GM19395 (cell line): ENCODE results near the gene DLGAP5.

ENCODE experiments used
- ATAC-seq: cut with Tn5 transposase; IDR thresholded peaks from one replicate; pipeline ENCODE4 v1.9.1; 2021; ENCODE audit warnings: mild to moderate bottlenecking, moderate library complexity; ENCODE audit not compliant: unreplicated experiment

Gene DLGAP5, protein sequence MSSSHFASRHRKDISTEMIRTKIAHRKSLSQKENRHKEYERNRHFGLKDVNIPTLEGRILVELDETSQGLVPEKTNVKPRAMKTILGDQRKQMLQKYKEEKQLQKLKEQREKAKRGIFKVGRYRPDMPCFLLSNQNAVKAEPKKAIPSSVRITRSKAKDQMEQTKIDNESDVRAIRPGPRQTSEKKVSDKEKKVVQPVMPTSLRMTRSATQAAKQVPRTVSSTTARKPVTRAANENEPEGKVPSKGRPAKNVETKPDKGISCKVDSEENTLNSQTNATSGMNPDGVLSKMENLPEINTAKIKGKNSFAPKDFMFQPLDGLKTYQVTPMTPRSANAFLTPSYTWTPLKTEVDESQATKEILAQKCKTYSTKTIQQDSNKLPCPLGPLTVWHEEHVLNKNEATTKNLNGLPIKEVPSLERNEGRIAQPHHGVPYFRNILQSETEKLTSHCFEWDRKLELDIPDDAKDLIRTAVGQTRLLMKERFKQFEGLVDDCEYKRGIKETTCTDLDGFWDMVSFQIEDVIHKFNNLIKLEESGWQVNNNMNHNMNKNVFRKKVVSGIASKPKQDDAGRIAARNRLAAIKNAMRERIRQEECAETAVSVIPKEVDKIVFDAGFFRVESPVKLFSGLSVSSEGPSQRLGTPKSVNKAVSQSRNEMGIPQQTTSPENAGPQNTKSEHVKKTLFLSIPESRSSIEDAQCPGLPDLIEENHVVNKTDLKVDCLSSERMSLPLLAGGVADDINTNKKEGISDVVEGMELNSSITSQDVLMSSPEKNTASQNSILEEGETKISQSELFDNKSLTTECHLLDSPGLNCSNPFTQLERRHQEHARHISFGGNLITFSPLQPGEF

DNA sequence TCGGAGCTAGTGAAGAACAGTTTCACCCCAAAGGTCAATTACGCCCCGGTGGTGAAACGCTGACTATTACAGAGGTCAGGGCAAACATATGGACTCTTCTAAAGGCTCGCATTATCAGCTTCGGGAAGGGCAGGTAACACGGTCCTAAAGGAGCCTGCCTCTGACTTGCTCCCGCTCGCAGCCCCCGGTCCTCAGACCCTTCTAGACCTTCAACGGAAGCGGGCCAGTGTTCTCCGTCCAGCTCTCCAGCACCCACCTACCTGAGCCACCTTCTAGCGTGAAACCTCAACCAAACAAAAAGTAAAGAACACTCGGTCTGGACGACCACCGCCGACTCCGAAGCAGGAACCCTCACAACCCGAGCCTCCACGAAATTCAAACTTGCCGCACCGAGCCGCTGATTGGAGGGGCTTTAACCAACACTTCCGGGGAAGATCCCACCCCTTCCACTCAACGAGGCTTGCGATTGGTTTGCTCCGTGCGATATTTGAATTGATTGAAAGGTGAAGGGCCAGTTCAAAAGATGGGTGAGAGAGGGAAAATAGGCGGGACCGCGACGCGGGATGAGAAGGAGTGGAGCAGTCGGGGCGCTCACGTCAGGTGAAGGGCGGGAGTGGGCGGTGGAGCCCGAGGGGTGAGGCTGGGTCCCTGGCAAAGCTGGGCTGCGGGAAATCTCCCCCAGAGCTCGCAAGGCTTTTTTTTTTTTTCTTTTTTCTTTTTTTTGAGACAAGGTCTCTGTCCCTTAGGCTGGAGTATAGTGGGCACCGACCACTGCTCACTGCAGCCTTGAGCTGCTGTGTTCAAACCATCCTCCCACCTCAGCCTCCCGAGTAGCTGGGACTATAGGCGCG is at the start of gene DLGAP5:
DLGAP5 (minus strand) TSS at position 383 of the 851 bp plus-strand sequence. CDS start 2,406 bp downstream, outside the sequence.
- ATAC-seq = peak; percentile 97

DNA sequence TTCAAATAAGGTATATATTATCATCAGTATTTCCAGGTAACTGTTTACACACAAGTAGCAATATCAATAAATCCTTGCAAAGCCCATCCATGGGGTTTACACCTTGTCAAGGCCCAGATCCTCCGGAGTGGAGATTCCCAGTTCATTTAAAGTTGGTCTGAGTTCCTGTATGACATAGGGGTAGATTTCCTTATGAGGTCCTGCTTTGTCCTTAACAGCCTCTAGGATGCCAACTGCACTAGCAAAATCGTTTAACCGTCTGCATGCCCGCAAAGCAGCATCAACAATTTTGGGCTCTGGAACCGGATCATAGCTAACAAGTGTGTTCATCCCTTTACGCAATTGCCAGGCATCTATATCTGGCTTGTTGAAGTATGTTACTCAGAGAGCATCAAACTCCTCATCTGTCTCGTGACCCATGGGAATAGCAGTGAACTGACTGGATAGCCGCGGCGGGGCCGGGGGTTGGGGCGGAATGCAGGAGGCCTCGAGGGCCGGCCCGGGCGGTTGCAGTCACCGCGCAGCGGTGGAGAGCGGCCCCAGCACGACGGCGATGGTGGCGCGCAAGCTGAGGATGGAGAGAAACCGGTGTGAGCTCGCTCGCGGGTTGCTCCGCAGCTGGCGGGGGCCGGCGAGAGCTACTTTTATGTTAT is 49.3 kb upstream of the DLGAP5 start:
- no peak for ATAC-seq

DNA sequence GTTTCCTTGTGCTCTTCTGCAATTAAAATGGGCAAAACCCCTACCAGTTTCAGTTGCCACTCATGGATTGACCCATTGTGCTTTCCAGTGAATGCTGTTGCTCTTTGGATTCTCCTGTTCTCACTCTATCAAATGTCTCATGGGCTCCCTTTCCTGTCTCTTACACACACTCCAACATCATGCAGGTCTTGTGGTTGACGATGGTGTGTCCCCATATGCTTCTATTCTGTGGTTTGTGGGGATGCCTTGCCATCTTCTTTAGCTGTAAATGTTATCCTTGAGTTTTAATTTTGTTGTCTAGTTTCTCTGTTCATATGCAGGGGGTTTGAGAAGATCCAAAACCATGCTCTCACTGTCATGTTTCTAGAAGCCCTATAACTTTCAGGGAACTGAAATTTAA is 47.9 kb upstream of the DLGAP5 start:
- ATAC-seq = no peak

DNA sequence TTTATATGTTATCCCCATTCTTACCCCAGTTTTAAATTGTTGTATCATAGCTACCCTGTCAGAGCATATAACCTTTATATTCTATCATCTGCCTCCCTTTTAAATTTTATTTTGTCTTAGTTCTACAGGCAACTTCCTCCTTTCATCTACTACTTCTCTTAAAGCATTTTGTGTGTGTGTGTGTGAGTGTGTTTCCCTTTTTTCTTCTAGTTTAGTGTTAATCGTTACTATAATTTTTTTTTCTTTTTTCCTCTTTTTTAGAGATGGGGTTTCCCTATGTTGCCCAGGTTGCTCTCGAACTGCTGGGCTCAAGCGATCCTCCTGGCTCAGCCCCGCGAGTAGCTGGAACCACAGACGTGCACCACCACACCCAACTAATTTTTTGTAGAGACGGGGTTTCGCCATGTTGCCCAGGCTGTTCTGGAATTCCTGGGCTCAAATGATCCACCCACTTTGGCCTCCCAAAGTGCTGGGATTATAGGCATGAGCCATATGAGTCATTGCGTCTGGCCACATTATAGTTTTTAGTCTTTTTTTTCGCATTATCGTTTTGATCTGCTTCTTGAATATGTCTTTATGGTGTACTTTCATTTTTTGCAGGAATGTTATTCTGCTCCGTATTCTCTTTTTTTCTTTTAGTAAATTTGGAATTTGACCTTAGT is 46.8 kb upstream of the DLGAP5 start:
- no peak for ATAC-seq

DNA sequence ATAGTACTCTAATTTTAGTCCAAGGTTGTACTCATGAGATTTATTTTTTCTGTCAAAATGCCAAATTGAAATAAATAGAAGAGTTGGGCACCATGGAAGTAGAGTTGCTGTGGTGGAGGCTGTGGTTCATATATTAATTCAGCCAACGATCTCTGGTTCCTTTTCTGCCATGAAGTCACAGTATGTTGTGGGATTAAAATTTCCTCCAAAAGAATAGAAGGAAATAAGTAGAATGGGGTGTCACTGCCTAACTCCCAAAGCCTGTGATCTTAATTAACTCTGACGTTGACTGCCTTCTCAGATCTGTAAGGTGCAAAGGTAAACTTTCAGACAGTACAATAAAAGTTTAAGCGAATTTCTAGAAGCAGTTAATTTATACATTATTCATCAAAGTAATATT is 42.2 kb upstream of the DLGAP5 start:
- ATAC-seq = no peak

DNA sequence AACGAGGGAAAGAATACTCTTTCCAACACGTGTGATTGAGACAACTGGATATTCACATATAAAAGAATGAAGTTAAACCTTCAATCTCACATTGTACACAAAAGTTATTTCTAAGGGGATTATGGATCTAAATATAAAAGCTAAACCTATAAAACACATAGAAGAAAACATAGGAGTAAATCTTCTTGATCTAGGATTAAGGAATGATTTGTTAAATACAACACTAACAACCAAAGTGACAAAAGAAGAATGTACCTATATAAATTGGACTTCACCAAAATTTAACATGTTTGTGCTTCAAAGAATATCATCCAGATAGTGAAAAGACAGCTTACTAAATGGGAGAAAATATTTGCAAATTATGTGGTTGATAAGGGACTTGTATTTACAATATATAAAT is 36.9 kb upstream of the DLGAP5 start:
- no peak for ATAC-seq

DNA sequence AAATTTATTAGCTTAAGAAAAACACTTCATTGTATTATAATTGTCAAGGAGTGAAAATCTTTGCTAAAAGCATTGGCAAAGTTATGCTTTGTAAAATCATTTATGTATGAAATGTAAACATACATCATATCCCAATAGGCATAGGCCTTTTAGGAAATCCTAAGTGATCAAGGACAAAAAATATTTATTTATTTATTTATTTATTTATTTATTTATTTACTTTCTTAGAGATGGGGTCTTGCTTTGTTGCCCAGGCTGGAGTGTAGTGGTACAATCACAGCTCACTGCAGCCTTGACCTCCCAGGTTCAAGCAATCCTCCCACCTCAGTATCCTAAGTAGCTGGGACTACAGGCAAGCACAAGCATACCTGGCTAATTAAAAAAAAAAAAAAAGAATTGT is 32.0 kb upstream of the DLGAP5 start:
- no peak for ATAC-seq

DNA sequence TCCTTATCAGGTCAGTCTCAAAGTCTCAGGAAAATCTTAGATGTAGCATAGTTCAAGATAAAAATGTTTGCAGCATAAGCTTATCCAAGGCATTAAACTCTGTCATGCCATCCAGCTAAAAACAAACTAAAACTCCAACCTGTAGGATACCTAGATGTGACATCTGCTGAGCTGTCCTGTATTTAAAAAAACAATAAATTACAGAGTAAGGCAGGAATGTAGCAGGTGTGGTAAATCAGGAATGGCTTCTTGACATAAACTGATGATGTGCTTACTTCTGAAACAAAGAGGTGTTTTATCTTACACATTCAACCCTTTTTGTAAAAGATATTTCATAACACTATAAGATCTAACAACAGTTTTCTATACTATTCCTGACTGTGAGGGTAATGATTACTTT is 30.6 kb upstream of the DLGAP5 start:
- ATAC-seq = no peak

DNA sequence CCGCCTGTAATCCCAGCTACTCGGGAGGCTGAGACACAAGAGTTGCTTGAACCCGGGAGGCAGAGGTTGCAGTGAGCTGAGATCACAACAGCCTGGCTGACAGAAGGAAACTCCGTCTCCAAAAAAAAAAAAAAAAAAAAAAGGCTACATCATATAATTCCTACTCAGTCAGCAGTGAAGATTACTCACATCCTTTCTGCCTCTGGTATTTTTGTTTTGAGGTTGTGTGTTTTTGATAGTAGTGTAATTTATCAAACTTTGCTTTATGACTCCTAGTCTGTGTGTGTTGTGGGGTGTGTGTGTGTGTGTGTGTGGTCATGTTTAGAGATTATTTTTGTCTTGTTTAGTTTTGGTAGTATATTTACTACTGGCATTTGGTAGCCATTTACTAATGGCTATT is 29.8 kb upstream of the DLGAP5 start:
- ATAC-seq = no peak

DNA sequence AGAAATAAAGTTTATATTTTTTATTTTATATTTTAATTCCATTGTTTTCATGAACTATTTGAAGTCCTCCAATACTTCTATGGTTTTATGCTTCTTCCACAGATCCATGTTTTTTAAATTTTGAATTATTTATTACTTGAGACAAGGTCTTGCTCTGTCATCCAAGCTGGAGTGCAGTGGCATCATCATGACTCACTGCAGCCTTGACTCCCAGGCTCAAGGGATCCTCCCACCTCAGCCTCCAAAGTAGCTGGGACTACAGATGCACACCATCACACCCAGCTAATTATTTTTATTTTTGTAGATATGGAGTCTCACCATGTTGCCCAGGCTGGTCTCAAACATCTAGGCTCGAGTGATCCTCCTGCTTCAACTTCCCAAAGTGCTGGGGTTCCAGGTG is 28.8 kb upstream of the DLGAP5 start:
- ATAC-seq = no peak

DNA sequence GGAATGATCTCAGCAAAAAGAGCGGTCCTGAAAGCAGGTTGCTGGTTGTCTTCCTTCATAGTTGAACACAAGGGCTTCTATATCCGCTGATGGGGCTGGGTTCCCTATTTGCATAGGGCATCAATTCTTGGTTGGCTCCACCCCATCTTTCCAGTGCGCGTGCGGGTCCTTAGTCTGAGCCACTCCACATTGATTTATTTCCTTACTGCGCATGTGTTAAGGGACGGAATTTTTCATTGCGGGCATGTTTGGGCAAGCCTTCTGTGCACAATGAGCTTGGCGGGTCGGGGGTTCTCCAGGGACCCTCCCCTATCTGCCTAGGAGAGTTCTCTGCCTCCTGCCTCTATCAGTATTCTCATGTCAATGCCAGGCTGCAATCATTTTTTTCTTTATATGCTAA is 21.2 kb upstream of the DLGAP5 start:
- ATAC-seq = no peak

DNA sequence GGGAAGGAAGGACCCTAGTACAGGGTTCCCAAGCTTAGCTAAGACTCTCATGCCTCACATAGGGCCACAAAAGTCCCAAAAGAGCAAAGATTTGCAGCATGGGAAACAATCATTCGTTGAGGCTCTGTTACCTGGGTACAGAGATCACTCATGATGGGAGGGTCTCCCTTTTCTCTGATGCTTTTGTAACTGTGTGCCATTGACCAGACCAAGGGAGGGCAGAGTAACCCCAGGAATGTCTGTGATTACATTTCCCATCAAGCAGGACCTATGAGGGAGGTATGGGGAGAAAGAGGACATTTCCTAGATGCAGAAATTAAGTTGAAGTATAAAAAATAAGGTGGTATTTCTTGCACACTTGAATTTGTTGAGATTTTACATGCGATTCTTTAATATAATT is 16.4 kb upstream of the DLGAP5 start:
- no peak for ATAC-seq

DNA sequence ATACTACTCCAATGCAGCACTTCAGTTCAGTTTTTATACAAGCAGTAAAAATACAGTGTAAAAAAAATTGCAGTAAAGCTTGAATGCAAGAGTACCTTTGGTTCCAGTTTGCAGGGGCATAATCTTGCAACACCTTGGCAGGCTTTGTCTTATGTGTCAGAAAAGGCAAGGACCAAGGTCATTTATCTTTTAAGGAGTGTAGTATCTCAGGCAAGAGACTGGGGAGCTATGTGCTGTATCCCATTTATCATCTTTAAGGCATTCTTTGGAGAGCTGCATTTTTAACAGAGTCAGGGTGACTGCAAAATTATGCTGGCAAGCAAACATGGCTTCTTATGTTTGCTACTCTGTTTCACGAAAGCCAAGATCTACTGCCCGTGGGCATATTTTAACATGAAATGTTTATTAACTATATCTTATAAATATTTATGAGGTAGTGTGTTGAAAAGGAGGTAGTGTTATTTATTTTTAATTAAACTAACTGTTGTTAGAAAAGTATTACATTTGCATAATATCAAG is 14.8 kb upstream of the DLGAP5 start:
- ATAC-seq = no peak

DNA sequence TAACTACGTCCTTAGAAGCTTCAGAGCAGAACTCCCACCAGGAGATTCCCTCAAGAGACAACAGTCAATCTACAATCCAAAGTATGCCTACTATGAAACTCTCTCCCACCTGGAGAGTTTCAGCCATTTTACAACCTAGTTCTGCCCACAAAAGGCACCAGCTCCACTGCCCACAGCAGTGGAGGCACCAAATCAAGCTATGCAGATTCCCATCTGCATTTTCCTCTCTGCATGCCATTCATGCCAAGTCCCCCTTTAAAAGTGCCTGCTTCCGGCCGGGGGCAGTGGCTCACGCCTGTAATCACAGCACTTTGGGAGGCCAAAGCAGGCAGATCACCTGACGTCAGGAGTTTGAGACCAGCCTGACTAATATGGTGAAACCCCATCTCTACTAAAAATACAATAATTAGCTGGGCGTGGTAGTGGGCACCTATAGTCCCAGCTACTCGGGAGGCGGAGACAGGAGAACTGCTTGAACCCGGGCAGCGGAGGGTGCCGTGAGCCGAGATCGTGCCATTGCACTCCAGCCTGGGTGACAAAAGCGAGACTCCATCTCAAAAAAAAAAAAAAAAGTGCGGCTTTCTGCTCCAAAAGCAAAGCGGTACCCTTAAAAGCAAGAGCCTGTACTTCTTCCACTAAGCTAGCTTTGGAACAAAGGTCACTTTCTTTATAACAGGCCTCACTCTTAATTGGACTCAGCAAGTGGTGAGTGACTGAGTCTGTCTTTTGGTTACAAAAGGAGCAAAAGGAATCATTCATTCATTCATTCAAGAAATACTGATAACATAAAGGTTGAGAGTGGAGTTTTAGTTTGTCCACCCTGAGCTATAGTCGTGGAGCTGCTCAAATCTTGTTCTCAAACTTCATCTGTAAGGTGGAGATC is 10.1 kb upstream of the DLGAP5 start:
- no peak for ATAC-seq

DNA sequence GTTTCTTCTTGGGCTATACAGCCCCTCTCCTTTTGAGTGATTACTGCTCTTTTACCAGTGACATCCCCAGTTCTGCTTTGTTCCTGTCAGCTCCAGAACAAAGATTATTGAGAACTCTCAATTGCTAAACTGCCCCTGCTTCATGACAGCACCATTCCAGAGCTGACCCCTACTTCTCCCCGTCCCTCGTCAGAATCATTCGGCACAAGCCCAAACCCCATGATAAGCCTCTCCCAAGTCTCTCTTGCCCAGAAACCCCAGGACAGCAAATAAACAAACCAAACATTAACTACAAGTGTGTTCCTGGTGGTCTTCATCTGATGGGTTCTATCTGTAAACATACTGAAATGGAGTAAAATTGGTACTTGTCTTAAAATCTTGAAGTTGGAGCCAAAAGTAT is 9.3 kb upstream of the DLGAP5 start:
- ATAC-seq = no peak

DNA sequence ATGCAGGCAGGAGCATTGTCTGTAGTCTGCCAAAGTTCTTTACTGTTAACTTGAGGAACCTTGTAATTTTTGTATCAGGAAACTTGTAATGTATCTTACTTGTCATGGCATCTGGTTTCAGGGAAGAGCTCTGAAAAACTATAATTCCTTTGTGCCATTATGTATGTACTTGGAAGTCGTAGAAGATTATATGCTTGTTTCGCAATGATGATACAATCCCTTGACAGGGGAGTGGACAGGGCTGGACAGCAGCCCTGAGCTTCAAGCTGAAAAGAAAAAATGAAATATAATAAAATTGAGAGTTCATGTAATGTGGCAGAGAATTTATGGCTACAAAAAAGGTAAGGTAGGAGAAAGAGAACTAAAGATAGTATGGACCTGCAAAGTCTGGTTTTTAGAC is 7.4 kb upstream of the DLGAP5 start:
- no peak for ATAC-seq

DNA sequence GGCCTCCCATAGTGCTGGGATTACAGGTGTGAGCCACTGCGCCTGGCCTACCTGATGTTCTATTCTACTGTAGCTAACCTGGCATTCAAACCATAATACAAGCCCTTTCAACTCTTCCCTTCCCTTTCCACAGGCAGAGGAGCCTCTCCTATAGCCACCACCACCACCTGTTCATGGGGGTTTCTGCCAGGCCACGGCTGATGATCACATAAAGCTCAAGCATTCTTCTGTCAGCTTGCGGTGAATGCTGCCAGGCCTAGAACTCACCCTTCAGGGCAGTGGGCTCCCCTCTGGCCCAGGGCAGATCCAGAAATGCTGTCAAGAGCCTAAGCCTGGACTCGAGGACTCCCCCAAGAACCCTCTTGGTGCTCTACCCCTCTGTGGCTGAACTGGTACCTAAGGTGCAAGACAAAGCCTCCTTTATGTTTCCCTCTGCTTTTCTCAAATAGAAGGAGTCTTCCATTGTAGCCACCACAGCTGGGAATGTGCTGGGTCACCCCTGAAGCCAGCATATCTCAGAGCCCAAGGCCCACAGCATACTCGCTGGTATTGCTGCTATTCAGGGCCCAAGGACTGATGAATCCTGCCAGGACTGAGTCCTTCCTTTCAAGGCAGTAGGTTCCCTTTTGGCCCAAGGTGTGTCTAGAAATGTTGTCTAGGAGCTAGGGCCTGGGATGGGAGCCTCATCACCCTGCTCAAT is 3.4 kb upstream of the DLGAP5 start:
- ATAC-seq = no peak

DNA sequence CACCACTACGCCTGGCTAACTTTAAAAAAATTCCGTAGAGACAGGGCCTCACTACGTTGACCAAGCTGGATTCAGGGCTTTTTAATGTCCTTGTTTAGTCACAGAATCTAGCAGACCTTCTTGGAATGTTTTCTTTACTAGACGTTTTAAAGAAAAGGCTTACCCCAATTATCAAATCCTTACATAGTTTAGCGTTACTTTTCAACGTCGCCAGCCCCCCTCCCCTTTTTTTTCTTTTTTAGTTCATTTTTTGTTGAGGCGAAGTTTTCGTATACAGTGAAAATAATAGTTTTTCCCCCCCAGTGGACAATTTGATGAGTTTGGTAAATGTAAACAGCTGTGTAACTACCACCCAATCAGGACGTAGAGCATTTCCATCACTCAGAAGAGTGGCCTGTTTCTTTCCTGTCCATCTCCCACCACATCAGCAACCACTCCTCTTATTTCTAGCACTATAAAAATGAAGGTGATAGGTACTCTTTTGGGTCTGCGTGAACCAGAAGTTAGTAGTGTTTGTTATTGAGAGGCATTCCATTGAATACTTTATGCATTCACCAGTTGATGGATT is 753 bp upstream of the DLGAP5 start:
- ATAC-seq = no peak
